GM19468 (cell line): ENCODE results near the gene SLC15A1.
"Not testable (repeated sequence)": the region's sequence is repeated elsewhere in the genome, so short reads cannot be mapped to it uniquely, and the experiment has no call there.

Experiments
- ATAC-seq: cut with Tn5 transposase; IDR thresholded peaks from one replicate; pipeline ENCODE4 v1.9.1; 2021; ENCODE audit warnings: mild to moderate bottlenecking, moderate library complexity, moderate number of reproducible peaks; ENCODE audit not compliant: unreplicated experiment; ENCODE audit errors: extremely low read depth

SLC15A1 gene

GRCh38 chr13:98754468-98754867 is 2.0 kb upstream of the SLC15A1 start:
- ATAC-seq = not testable (repeated sequence)

- ATAC-seq = no peak
These were observed 508 bp downstream of the SLC15A1 start for GRCh38 chr13:98751861-98752466.

GRCh38 chr13:98751367-98751782 is 1.1 kb downstream of the SLC15A1 start:
- no peak for ATAC-seq

- no peak for ATAC-seq
These were observed 3.0 kb downstream of the SLC15A1 start for GRCh38 chr13:98749501-98749900.

GRCh38 chr13:98746968-98747367 is 5.5 kb downstream of the SLC15A1 start:
- no peak for ATAC-seq

- no peak for ATAC-seq
These were observed 9.1 kb downstream of the SLC15A1 start for GRCh38 chr13:98743377-98743776.

- ATAC-seq = no peak
These were observed 9.5 kb downstream of the SLC15A1 start for GRCh38 chr13:98742961-98743360.

- no peak for ATAC-seq
These were observed 10.6 kb downstream of the SLC15A1 start for GRCh38 chr13:98741741-98742435.

- no peak for ATAC-seq
These were observed 12.3 kb downstream of the SLC15A1 start for GRCh38 chr13:98740131-98740530.

GRCh38 chr13:98738993-98739392 is 13.5 kb downstream of the SLC15A1 start:
- ATAC-seq = no peak

GRCh38 chr13:98738213-98738612 is 14.3 kb downstream of the SLC15A1 start:
- no peak for ATAC-seq

GRCh38 chr13:98731925-98732324 is 20.5 kb downstream of the SLC15A1 start:
- ATAC-seq = no peak

- ATAC-seq = no peak
These were observed 21.4 kb downstream of the SLC15A1 start for GRCh38 chr13:98731038-98731437.

- ATAC-seq = no peak
These were observed 22.0 kb downstream of the SLC15A1 start for GRCh38 chr13:98730441-98730840.

GRCh38 chr13:98729658-98730057 is 22.8 kb downstream of the SLC15A1 start:
- no peak for ATAC-seq

- no peak for ATAC-seq
These were observed 29.5 kb downstream of the SLC15A1 start for GRCh38 chr13:98722958-98723357.

GRCh38 chr13:98721825-98722510 is 30.5 kb downstream of the SLC15A1 start:
- ATAC-seq = no peak

GRCh38 chr13:98719527-98720250 is 32.8 kb downstream of the SLC15A1 start:
- no peak for ATAC-seq

GRCh38 chr13:98717891-98718290 is 34.6 kb downstream of the SLC15A1 start:
- ATAC-seq = no peak

GRCh38 chr13:98717256-98717655 is 35.2 kb downstream of the SLC15A1 start:
- no peak for ATAC-seq

GRCh38 chr13:98710521-98710920 is 42.0 kb downstream of the SLC15A1 start:
- no peak for ATAC-seq
